DLD1 (cell line): Measurements from ENCODE around the gene SP6.

Experiments used
- in situ Hi-C: cut with HindIII; loops from 2 replicates; pipeline ENCODE4 v1.10.0; 2017; ENCODE audit warnings: low sequenced_read_pairs

SP6 gene

DNA sequence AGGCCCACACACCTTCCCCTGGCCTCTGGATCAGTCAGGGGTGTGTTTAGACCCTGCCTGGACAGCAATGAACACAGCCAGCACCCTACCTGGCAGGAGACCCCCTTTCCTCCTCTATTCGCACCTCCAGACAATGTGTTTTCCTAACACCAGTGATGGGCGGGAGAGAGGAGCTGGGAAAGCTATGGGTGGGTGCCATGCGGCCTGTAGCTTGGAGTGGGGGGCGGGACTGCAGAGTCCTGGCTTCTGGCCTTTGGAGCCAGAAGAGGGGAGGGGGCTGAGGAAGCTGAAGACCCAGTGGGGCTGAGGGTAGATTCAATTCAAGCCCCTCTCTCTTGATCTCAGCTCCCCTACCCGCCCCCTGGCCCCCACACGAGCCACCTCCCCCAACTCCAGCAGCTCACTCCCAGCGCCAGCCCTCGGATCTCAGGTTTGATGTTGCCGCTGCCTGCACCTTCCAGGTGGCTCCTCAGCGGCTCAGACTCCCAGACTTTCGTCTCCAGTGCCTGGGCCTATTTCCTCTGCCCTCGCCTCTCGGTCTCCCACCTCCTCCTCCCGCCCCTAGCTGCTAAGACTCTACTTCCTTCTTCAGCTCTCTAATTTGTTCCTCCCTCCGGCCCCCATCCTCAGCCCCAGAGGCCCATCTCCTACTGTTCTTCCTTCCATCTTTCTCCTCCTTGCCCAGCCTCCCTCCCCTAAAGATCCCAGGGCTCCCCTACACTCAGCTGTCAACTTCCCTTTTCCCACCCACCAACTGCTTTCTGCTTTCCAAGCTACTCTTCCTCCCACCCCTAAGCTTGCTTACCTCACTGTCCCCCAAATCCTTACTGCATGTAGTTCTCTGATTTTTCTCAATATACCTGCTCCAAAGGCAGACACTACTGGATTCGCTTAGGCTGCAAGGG, 6.8 kb upstream of the SP6 start:
- in situ Hi-C loops: loop anchor here (25.0 kb wide), 1 partner anchor 104 kb away; the partner anchor contains the start of genes CDK5RAP3 and PRR15L

DNA sequence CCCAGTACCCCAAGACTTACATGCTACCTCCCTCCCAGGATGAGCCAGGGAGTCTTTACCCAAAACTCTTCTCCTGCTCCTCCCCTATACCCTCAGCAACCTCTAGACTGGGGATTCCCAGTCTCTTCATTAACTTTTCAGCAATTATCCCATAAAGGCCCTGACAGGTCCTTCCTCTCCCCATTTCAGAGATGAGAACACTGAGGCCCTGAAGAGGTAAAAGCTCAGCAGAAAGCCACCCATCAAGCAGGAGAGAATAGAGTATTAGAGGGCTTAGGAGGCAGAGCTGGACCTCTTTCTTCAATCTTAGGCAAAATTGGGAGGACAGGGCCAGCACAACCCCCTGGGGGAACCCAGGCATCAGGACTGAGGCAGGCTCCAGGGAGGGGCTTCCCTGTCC, 5.9 kb upstream of the SP6 start:
- in situ Hi-C loops: loop anchor here (25.0 kb wide), 1 partner anchor 105 kb away; the partner anchor contains the start of genes CDK5RAP3 and PRR15L

DNA sequence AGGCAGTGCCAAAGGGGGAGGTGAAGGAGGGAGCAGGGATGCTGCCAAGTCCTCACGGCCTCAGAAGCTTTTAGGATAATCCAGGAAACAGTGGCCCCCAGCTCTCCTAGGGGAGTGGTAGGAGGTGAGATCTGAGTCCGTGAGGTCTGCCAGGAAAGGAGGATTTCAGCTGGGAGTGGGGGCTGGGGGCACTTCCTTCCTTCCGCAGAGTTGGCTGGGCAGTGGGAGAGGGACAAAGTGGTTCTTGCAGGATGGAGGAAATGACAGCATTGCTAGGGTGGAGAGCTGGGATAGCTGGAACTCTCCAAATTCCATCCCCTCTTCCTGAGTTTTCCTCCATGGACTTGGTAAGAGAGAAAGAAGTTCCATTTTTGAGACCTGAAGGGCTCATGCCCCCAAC, 4.8 kb upstream of the SP6 start:
- in situ Hi-C loops: loop anchor here (25.0 kb wide), 1 partner anchor 107 kb away; the partner anchor contains the start of genes CDK5RAP3 and PRR15L

DNA sequence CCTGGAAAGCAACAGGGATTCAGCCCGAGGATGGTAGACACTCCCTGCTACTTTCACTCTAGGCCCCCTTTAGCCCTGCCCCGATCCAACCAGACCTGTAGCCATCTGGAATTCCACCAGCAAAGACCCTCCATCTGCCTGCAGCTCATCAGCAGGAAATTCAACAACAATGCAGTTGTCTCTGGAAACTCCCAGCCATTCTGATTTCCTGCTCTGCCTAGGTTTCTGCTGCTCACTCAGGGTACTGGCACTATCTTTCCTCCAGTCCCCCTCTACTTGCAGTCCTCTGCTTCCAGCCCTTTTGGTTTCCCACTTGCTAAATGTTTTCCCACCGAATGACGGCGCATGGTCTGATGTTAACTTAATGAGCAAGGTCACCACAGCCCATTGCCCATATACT, 2.7 kb upstream of the SP6 start:
- in situ Hi-C loops: loop anchor here (25.0 kb wide), 1 partner anchor 109 kb away; the partner anchor contains the start of genes CDK5RAP3 and PRR15L

DNA sequence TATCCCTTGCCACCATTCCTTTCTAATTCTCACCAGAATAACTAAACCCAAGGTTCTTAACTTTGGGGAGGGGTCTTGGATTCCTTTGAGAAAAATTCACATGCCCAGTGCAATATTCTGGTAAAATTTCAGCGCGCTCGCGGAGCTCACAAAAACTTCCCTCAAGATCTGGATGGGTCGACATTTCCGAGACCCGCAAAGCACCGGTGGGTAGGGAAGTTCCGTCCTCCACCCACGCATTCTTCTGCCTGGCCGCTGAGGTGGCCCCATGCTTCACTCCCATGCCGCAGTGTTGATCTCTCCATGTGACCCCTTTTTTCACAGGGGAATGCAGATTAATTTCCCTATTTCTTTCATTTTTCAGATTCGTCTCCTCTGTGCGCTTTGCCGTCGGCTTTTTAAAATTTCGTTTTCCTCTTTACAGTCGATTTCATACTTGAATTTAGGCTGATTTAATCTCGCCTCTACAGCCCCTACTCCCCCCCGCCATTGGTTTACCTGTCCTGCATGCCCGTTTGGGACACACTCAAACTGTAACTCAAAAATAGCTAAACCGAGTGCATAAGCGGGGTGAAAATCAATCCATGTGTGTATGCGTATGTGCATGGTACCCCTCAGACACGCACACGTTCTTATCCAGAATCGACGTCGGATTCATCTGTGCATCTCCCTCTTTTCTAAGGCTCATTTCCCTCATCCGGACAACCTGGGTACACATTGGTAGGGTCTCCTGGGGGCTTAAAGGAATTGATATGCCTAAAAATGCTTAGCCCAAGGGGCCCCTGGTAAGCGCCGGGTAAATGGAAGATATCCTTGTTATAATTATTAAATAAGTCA, 1.4 kb upstream of the SP6 start:
- in situ Hi-C loops: loop anchor here (25.0 kb wide), 1 partner anchor 110 kb away; the partner anchor contains the start of genes CDK5RAP3 and PRR15L

DNA sequence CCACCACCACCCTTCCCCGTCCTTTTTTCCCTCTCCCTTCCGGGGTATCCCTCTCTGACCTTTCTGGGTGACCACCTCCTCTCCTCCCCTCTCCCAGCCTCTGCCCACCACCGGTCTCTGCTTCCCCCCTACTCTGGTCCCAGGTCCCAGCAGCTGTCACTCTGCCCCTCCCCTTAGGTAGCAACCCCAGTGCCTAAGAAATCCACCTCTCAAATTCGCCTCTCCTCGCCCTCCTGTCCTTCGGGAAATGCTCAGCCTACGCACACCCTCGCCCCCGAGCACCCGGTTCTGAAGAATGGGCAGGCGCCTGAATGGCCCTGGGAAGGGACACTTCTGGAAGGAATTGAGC, 775 bp upstream of the SP6 start:
- in situ Hi-C loops: loop anchor here (25.0 kb wide), 1 partner anchor 111 kb away; the partner anchor contains the start of genes CDK5RAP3 and PRR15L

DNA sequence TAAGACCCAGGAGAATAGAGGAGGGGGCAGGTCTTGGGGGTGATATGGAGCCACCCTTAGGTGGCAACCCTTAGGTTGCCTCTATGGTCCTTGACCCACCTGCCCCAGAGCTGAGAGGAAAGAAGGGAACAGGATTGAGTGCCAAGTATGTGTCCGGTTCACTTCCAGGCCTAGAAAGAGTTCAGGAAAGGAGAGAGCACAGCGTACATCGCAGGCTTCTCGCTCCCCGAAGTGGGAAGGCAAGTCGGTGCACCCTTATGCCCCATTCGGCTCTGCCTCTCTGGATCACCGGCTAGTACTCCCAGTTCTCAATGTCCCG, 631 bp downstream of the SP6 start:
- in situ Hi-C loops: loop anchor here (25.0 kb wide), 1 partner anchor 112 kb away; the partner anchor contains the start of genes CDK5RAP3 and PRR15L

DNA sequence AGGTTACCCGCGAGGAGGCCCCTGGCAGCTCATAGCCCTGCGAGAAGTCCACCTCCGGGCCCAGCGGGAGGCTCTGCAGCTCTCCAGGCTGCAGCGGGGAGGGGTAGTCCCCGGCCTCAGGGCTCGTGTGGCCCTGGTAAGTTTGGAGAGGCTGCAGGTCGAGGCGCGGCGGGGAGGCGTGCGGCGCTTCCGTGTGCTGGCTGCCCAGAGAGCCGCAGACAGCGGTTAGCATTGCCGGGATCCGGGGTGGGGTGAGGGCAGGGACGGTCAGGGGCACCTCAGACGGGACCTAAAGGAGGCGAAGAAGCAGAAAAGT, 2.8 kb downstream of the SP6 start:
- in situ Hi-C loops: no loop called here

DNA sequence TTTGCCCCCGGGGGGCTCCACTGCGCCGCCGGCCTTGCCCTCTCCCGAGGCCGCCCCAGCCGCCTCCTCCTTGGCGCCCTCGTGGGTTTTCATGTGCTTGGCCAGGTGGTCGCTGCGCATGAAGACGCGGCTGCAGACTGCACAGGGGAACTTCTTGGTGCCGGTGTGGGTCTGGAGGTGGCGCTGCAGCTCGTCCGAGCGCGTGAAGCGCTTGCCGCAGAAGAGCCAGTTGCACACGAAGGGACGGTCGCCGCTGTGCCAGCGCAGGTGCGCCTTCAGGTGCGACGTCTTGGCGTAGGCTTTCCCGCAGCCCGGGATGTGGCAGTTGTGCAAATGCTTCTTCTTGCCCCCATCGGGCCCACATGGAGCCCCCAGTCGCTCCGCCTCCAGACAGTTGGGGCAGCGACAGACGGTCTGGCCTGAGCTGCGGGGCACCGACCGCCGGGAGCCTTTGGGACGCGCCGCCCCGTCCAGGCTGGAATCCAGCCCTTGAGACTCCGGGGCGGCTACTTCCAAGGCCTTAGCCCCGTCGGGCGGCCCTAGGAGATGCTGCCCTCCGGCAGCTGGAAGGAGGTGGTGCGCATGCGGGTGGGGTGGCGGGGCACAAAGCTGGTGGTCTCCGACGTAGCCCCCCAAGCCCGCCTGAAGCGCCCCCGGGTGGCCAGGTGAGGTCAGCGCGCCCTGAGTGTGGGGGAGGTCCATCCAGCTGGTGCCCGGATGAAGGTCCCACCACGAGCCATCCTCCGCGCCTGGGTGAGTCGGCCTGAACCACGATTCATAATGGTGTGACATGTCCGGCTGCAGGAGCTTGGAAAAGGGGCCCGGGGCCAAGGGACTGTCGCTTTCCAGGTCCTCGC, 3.4 kb downstream of the SP6 start:
- in situ Hi-C loops: no loop called here

DNA sequence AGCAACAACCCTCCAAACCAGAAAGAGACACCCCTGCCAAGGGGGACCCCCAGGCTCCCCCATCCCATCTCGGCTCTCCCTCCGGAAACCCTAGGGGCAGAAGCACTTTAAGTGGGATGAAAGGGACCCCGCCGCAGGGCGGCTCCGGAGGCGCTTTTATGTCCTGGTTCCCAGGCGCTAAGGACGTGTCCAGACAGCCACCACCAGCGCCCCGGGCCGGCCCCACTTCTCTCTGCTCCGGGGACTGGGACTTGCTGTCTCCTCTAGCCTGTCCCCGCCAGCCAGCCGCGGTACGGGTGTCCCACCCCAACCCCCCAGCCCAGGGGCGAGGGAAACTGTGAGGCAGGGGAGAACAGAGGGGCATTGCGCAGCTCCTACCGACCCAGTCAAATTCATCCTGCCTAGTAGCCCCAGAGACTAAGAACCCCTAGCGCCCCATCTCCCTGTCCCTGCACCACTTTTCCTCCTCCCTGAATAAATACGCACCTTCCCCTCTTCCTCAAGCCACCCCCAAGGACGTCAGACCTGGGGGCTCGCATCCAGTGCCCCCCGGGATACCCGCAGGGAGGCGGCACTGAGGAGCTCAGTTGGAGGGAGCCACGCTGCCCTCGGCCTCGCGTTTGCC, 4.1 kb downstream of the SP6 start:
- in situ Hi-C loops: no loop called here

DNA sequence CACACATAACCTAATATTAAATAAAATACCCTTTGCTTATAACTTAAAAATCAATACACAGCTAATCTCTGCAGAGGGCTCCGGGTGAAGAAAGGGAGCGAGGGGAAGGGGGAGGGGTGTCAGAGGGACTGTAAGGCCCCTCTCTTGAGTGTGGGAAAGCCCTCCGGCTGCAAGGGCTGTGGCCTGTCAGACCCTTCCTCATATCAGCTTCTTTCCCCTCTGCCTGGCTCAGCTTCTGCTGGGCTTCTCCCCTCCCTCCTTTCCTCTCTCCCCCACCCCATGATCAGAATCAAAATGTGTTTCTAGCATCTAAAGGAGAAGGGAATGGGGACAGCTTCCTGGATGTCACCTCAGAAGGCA, 5.3 kb downstream of the SP6 start:
- in situ Hi-C loops: no loop called here

DNA sequence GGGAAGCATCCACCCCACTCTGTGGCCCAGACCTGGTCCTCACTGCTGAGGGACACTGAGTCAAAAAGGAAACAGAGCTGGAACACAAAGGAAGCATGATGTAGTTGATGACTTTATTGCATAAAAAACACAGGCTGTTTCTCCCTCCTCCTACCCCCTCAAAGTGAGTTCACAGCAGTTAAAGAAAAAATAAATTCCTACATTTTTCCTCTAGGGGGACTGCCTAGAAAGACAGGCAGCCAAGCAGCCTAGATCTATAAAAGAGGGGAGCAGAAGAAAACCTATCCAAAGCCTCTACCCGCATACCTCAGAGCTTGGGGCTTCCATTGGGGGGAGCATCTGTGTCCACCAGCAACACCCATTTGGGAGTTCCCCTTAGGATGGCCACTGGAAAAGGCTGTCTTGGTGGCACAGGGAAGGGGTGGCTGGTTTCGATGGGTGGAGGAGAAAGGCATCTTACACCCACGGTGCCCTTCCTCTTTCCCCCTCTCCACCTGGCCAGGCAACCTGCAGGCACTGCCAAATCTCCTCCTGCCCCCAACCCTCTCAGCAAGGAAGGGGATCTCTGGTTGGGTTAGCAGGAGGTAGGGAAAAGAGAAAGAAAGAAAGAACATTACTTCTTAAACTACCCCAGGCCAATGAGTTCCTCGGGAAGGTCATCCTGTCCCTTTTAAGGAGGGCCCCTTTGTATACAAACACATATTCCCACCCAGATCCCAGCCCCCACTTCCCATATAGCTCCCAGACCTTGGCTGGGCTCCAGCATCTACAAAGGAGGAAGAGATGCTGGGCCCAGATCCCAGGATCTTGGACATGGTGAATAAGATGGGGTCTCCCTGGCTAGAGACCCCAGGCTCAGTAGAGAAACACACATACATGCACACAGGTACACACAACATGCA, 5.9 kb downstream of the SP6 start:
- in situ Hi-C loops: no loop called here

DNA sequence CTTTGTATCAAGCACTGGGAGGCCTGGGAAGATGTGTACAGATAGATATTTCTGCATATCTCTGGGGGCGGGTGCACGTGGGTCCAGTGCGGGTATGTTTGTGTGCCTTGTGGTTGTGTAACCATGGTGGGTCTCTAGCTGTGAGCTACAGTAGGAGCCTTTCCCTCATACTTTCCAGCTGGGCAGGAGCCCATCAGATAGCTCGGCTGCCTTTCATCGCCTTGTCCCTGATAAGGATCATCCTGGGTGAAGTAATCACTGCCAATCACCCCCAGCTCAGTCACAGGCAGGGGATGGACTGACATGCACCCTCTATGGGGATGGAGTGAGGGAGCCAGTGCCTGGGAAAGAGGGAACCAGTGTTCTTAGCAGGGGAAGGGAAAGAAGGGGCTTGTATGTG, 6.7 kb downstream of the SP6 start:
- in situ Hi-C loops: no loop called here

DNA sequence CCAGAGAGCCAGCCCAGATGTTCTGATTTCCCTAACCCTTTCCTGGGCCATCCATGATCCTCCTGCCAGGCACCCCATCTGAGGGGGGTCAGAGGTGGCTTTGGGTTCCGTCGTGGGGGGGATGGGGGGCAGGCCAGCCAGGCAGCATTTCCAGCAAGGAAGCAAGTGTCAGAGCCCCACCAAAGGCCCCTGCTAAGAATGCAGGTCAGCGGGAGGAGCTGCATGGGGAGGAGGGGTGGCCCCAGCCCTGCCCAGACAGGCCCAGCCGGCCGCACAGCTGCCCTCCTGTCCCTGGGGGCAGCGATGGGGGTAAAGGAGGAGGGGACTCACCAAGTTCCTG, 7.6 kb downstream of the SP6 start:
- in situ Hi-C loops: no loop called here

DNA sequence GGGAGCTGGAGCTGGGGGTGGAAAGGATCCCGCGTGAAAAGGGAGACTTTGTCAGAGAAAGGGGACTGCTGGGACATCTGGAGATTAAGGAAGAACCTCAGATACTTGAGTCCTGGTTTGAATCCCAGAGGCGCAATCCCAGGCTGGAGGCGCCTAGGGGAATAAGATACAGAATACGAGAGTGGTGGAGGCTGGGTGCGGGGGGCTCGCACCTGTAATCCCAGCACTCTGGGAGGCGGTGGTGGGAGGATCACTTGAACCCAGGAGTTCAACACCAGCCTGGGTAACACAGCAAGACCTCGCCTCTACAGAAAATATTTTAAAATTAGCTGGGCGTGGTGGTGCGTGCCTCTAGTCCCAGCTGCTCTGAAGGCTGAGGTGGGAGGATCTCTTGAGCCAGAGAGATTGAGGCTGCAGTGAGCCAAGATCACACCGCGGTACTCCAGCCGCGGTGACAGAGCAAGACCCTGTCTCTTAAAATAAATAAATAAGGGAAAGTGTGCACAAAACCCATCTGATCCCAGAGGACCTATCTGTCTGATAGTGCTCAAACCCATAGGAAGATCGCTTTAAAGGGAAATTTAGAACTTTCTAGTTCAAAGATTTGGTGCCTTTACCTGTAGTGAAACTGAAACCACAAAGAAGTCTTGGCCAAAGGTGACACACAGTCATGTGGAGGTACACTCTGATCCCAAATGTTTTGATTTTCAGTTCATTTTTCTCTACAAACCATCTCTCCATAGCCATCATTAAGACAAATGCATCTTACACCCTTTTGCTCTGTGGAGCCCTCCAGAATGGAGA, 9.3 kb downstream of the SP6 start:
- in situ Hi-C loops: no loop called here

DNA sequence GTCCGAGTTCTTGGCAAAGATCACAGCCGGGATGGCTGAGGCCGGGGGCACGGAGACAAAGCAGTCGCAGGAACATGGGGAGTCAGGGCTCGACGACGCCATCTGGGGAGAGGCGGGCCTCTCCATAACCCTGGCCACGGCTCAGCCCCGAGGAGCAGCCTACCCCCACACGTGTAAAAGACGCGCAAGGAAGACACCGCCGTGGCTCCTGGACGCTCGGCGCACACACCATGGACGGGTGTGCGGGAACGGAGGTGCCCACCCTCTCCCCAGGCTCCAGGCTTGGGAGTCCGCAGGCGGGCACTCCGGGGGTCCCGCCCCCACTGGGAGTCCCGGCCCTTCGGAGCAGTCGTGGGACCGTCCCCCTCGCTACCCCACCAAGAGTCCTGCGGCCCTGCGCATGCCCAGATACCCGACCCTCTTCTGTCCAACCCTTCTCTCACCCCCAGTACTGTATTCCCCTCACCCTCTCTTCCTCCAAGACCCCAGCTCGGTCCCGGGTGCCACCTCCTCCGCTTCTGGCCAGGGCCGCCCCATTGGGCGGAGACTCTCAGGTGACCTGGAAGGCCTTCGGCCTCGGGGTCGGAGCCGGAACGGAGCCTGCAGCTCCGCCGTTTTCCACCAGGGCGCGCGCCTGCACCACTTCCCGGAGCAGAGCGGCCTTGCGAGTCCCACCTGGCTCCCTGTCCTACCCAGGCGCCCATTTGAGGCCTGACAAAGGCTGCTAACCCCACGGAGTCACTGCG, 10.0 kb downstream of the SP6 start, which contains the start of gene SCRN2:
Gene SCRN2, minus strand, starts transcription at position 532 of the 746 bp plus-strand sequence. Its CDS starts 430 bp downstream, at position 102.
- in situ Hi-C loops: no loop called here

DNA sequence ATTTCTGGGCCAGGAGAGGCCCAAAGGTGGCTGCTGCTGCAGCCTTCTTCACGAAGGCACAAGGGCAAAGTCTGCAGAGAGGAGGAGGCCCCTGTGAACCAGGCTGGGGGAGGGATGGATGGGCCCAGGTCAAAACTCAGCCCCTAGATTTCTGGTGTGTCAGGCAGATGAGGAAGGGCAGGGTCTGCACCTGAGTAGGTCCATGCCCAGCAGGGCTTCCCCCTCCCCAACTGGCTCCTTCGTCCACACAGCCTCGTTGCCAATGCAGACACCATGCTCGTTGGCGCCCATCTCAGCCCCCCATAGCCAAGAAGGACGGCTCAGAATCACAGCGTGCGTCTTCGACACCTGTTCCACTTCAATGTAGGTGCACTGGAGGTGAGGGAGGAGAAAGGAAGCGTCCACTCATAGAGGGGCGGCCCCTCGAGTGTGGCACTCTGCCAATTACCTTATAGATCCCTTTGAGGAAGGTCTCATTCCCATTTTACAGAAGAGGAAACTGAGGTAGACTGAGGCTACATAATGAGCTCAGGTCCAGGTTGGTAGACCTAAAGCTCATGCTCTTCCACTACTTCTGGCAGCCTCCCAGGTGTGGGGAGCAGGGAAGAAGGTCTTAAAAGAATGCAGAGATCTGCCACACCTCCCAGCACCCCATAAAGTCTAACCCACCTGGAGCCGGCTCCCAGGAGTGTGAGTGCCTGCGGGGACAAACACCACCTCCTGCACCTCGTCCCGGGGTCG, 10.8 kb downstream of the SP6 start:
- in situ Hi-C loops: no loop called here
